Endodermal cell (in vitro differentiated cells): ENCODE measurements around the gene CDK5RAP2. TPM values are rescaled to one million over a fixed set of nuclear protein-coding genes. Genes with fewer than 3 reads are reported as not detected.
"Not testable (repeated sequence)": the region's sequence is repeated elsewhere in the genome, so short reads cannot be mapped to it uniquely, and the experiment has no call there.

Source experiments
- DNase-seq: peaks from one replicate; pipeline ENCODE4 v3.0.0-alpha.2; 2017
- H3K27ac ChIP-seq: 2 replicates; pipeline ENCODE4 v1.5.1; 2013; ENCODE audit warnings: mild to moderate bottlenecking, low read depth, low read length, moderate library complexity
- H3K27me3 ChIP-seq: 2 replicates; pipeline ENCODE4 v1.6.1; 2013; ENCODE audit warnings: mild to moderate bottlenecking, low read length, moderate library complexity; ENCODE audit not compliant: insufficient read depth, control insufficient read depth, poor library complexity, severe bottlenecking
- H3K36me3 ChIP-seq: 2 replicates; pipeline ENCODE4 v1.7.0; 2013; ENCODE audit warnings: mild to moderate bottlenecking, low read length, moderate library complexity; ENCODE audit not compliant: control insufficient read depth, insufficient read depth
- H3K4me1 ChIP-seq: one replicate; pipeline ENCODE4 v1.7.0; 2013; ENCODE audit warnings: low read length; ENCODE audit not compliant: control insufficient read depth, insufficient read depth
- H3K4me3 ChIP-seq: 2 replicates; pipeline ENCODE4 v1.5.1; 2013; ENCODE audit warnings: mild to moderate bottlenecking, low read length, moderate library complexity
- H3K9ac ChIP-seq: 2 replicates; pipeline ENCODE4 v1.6.1; 2013; ENCODE audit warnings: mild to moderate bottlenecking, low read length, moderate library complexity; ENCODE audit not compliant: poor library complexity, severe bottlenecking; ENCODE audit errors: extremely low read depth
- H3K9me3 ChIP-seq: 2 replicates; pipeline ENCODE4 v1.6.1; 2013; ENCODE audit warnings: mild to moderate bottlenecking, low read length, moderate library complexity; ENCODE audit not compliant: control insufficient read depth
- H3K27ac Mint-ChIP-seq: 2 replicates; pipeline ENCODE4 v1.8.0; 2020; ENCODE audit warnings: mixed read lengths
- H3K27me3 Mint-ChIP-seq: 2 replicates; pipeline ENCODE4 v1.8.0; 2021; ENCODE audit warnings: mild to moderate bottlenecking, mixed read lengths; ENCODE audit not compliant: insufficient read depth
- H3K36me3 Mint-ChIP-seq: 2 replicates; pipeline ENCODE4 v1.8.0; 2020; ENCODE audit warnings: low read depth, mixed read lengths
- H3K4me1 Mint-ChIP-seq: 2 replicates; pipeline ENCODE4 v1.8.0; 2020; ENCODE audit warnings: mixed read lengths
- H3K4me3 Mint-ChIP-seq: 2 replicates; pipeline ENCODE4 v1.8.0; 2020; ENCODE audit warnings: mild to moderate bottlenecking, moderate library complexity, mixed read lengths
- H3K9me3 Mint-ChIP-seq: 2 replicates; pipeline ENCODE4 v1.8.0; 2020; ENCODE audit warnings: mild to moderate bottlenecking, mixed read lengths
- CTCF ChIP-seq: fragments of 200-600 bp; sonication (generic); conservative IDR thresholded peaks from 2 replicates; pipeline ENCODE4 v1.5.0; 2021; ENCODE audit warnings: antibody characterized with exemption, mild to moderate bottlenecking
- WGBS, 2 experiments: methylation state at CpG; one replicate each; pipeline versions ENCODE4 v1.1.5 to v1.1.7; 2013; ENCODE audit warnings: missing lambda C conversion rate in 2 of 2, mixed read lengths in 1 of 2; ENCODE audit not compliant: insufficient coverage in 1 of 2, insufficient read length in 1 of 2; 5-methylcytosine and 5-hydroxymethylcytosine counted together
- total RNA-seq, 2 donors: library from RNA; stranded (reverse); fragmentation: NEBNext Ultra II Directional in 1 of 2; extraction: Animal tissue kit (Norgen Biotek cat#: 25700) in 1 of 2; gene quantifications; 2 replicates in 1 of 2; 3 replicates in 1 of 2; pipeline ENCODE4 v1.2.1, GENCODE V29; 2021

Gene CDK5RAP2
- total RNA-seq, 2 donors from 2014 or later = 68.2 to 92.0 TPM

DNA sequence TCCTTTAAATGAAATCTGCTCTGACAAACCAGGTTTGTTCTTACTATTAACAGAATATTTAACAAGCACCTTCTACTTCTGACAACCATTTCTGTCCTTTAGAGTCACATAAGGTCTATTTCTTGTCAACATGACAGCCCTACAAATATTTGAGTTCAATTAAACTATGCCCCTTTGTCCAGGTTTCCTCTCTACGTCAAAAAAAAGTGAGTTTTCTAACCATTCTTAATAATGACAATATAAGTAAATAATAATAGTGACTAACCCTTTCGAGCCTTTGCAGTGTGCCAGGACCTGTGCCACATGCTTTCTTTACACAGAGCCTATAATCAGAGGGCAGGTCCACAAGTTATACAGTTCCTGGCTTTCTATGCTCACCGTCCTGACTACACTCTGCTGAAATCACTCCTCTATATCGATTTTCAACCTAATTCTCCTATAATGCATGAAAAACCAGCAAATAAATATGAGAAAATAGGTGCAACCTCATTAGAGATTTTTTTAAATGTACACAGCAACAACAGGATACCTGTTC is 115.0 kb downstream of the CDK5RAP2 start:
- no peak overlapping the region for H3K4me3 ChIP-seq
- 93 to 100% methylated on average over 2 to 4 of the region's 4 CpGs for WGBS, 2 experiments
- no peaks in the 10 kb centered on the region for H3K9me3 Mint-ChIP-seq

DNA sequence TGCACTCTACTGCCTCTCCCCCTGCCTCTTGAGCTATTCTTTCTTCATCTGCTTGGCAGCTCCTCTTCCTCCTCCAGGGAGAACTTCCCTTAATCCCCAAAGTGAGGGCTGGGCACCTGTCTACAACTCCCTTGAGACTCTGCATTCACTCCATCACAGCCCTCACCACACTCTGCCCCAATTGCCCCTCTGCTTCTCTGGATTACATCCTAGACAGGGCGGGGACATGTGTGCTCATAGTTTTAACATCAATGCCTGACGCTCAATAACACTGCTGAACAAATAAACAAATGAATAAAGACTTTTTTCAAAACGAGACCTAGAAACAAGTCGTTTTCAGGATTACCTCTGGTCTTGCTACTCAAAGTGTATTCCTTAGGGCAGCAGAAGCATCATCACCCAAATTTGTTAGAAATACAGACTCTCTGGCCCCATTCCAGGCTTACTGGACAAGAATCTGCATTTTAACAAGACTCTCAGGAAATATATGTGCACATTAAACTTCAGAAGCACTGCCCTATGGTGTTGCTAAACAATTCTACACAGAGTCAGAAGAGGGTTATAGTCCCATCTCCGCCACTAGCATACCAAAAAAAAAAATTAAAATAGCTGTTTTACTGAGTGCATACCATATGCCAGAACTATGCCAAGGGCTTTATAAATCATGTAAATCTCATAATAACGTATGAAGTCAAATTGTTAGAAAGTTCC is 115.6 kb downstream of the CDK5RAP2 start:
- H3K4me1 ChIP-seq = no peaks in the 10 kb centered on the region
- H3K9me3 ChIP-seq = no peaks in the 10 kb centered on the region
- no peak overlapping the region for H3K27ac Mint-ChIP-seq
- peaks cover 3% of the 10 kb centered on the region for H3K4me1 Mint-ChIP-seq
- H3K27me3 ChIP-seq = no peaks in the 10 kb centered on the region
- H3K27ac ChIP-seq = no peak overlapping the region
- H3K36me3 ChIP-seq = peaks cover 63% of the 10 kb centered on the region
- no peak overlapping the region for H3K4me3 ChIP-seq
- H3K9ac ChIP-seq = no peak overlapping the region
- no peak for DNase-seq
- H3K27me3 Mint-ChIP-seq = no peaks in the 10 kb centered on the region
- H3K4me3 Mint-ChIP-seq = no peak overlapping the region
- H3K9me3 Mint-ChIP-seq = no peaks in the 10 kb centered on the region
- H3K36me3 Mint-ChIP-seq = peaks cover 47% of the 10 kb centered on the region
- 96 to 100% methylated on average over 5 to 6 of the region's 6 CpGs for WGBS, 2 experiments
- TF ChIP-seq CTCF = no peak

More for the DNA sequence above, 115.0 kb downstream of the CDK5RAP2 start:
- Histone ChIP-seq H3K27ac (no peak overlapping the region), H3K36me3 (peaks cover 65% of the 10 kb centered on the region), H3K27me3 (no peaks in the 10 kb centered on the region), H3K9me3 (no peaks in the 10 kb centered on the region), H3K9ac (no peak overlapping the region), H3K4me1 (no peaks in the 10 kb centered on the region)
- Mint-ChIP-seq H3K4me3 (no peak overlapping the region), H3K4me1 (no peaks in the 10 kb centered on the region), H3K36me3 (peaks cover 49% of the 10 kb centered on the region), H3K27ac (no peak overlapping the region), H3K27me3 (no peaks in the 10 kb centered on the region)
- no peak for DNase-seq
- no peak for TF ChIP-seq CTCF

DNA sequence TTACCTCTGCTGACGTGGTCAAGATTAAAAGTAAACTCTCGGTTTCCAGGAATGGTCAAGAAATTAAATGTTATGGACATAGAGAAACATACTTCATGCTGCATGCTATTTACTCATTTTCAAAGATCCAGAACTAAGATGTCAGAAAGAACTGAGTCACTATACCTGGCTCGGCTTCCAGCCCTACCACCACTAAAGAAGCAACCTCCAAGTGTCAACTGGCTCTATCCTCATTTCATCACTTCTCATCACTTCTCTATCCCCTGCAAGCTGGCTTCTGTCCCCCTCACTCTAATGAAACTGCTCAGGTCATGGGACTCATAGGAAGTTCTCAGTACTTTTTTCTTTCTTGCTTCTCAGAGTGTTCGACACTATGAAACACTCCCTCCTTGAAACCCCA is 116.2 kb downstream of the CDK5RAP2 start:
- peaks cover 62% of the 10 kb centered on the region for H3K36me3 ChIP-seq
- no peak overlapping the region for H3K9ac ChIP-seq
- no peak for DNase-seq
- peaks cover 3% of the 10 kb centered on the region for H3K4me1 Mint-ChIP-seq
- H3K27ac Mint-ChIP-seq = no peak overlapping the region
- H3K9me3 Mint-ChIP-seq = no peaks in the 10 kb centered on the region
- peaks cover 47% of the 10 kb centered on the region for H3K36me3 Mint-ChIP-seq
- no peak for TF ChIP-seq CTCF
- H3K4me3 ChIP-seq = no peak overlapping the region
- H3K27ac ChIP-seq = no peak overlapping the region
- H3K9me3 ChIP-seq = no peaks in the 10 kb centered on the region
- no peaks in the 10 kb centered on the region for H3K27me3 Mint-ChIP-seq
- no peaks in the 10 kb centered on the region for H3K27me3 ChIP-seq
- no peaks in the 10 kb centered on the region for H3K4me1 ChIP-seq
- no peak overlapping the region for H3K4me3 Mint-ChIP-seq
- WGBS, 2 experiments = 89 to 94% methylated on average over 1 to 4 of the region's 4 CpGs

DNA sequence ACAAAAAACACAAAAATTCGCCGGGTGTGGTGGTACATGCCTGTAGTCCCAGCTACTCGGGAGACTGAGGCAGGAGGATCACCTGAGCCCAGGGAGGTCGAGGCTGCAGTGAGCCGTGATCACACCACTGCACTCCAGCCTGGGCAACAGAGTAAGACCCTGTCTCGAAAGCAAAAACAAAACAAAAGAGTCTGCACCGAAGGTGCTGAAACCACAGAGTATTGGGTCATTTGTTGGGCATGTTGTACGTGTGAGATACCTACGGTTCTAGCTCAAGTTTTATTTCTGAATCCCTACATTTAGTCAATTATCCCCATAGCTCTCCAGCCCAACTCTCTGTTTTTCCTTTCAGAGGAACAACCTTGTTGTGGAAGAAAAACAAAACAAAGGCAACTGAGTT is 118.3 kb downstream of the CDK5RAP2 start:
- not testable (repeated sequence) for H3K27me3 ChIP-seq, H3K9me3 ChIP-seq, H3K9ac ChIP-seq, H3K4me1 ChIP-seq, H3K27ac Mint-ChIP-seq, H3K9me3 Mint-ChIP-seq, H3K4me3 Mint-ChIP-seq, H3K4me3 ChIP-seq, H3K4me1 Mint-ChIP-seq, H3K27me3 Mint-ChIP-seq, H3K27ac ChIP-seq
- DNase-seq = peak; percentile 13
- H3K36me3 Mint-ChIP-seq = peaks cover 49% of the 10 kb centered on the region
- peaks cover 66% of the 10 kb centered on the region for H3K36me3 ChIP-seq
- WGBS, 2 experiments = 86 to 95% methylated on average over 7 to 9 of the region's 9 CpGs
